ENCODE measurements around the gene CSNK1G2. TPM values are rescaled to one million over a fixed set of nuclear protein-coding genes. Genes with fewer than 3 reads are reported as not detected.

CSNK1G2 gene
- total and polyA plus RNA-seq, 2 donors (not counting 1 experiment from before 2014, with no cell fraction given), result 154 to 288 TPM

- intact Hi-C loops (cut with micrococcal nuclease), result no loop called here
- 96% methylated on average over 17 of the region's 19 CpGs for WGBS (ENCODE audit: insufficient coverage)
- Histone ChIP-seq H2AFZ (ENCODE audit: insufficient read depth, low read depth, low read length, poor library complexity, severe bottlenecking) (no peak overlapping the region), H3K79me2 (ENCODE audit: control insufficient read depth, insufficient read depth, low read length) (peaks cover 100% of the 10 kb centered on the region), H3K4me1 (ENCODE audit: control insufficient read depth in 2 of 2, insufficient read depth in 2 of 2, low read length in 2 of 2) (no peaks in the 10 kb centered on the region), H3K36me3 (replicated peaks in 1 of 2; ENCODE audit: control extremely low read depth in 1 of 2, control insufficient read depth in 1 of 2, extremely low read depth in 1 of 2, insufficient read depth in 2 of 2, low read length in 1 of 2) (peaks cover 1 to 42% of the 10 kb centered on the region in 2 experiments), H3K9ac (ENCODE audit: low read length) (no peak overlapping the region), H3K4me2 (replicated peaks; ENCODE audit: low read depth, low read length, poor library complexity, severe bottlenecking) (no peak overlapping the region), H3K27ac (ENCODE audit: low read length in 2 of 2) (no peak overlapping the region), H3K9me3 (ENCODE audit: control extremely low read depth in 1 of 3, control insufficient read depth in 2 of 3, insufficient read depth in 1 of 3, low read length in 2 of 3) (no peaks in the 10 kb centered on the region), H3K4me3 (ENCODE audit: control extremely low read depth in 1 of 5, extremely low read depth in 1 of 5, insufficient read depth in 1 of 5, low read depth in 2 of 5, low read length in 4 of 5) (no peak overlapping the region), H3K27me3 (replicated peaks in 1 of 4; ENCODE audit: control extremely low read depth in 1 of 4, control insufficient read depth in 3 of 4, insufficient read depth in 4 of 4, low read length in 3 of 4) (no peaks in the 10 kb centered on the region), H4K20me1 (ENCODE audit: control insufficient read depth, insufficient read depth, low read length, poor library complexity, severe bottlenecking) (peaks cover 98% of the 10 kb centered on the region)
- H3K4me1 Mint-ChIP-seq, result peaks cover 27% of the 10 kb centered on the region
- no peak for ATAC-seq (ENCODE audit: low read depth)
- H3K27ac Mint-ChIP-seq, result no peak overlapping the region
- POLR2A ChIA-PET, result interaction anchor here (0.5 to 0.7 kb wide), 3 partner anchors 83 to 432 kb away, joined by 3 to 4 read pairs (median 4); no protein-coding TSS in a partner anchor
- TF ChIP-seq EZH2 (IDR thresholded peaks at IDR 0.05; ENCODE audit: borderline replicate concordance, insufficient read depth, low read depth, low read length, poor library complexity, severe bottlenecking), result no peak
- no peaks in the 10 kb centered on the region for H3K27me3 Mint-ChIP-seq
- no peak for DNase-seq
- H3K4me3 Mint-ChIP-seq, result no peak overlapping the region
- no peaks in the 10 kb centered on the region for H3K9me3 Mint-ChIP-seq (ENCODE audit: insufficient read depth)
- CTCF ChIA-PET, result no interaction called here
These were observed 12.1 kb downstream of the CSNK1G2 start for GRCh38 chr19:1953037-1953436.

- H3K4me3 ChIP-seq (ENCODE audit: control extremely low read depth in 1 of 5, extremely low read depth in 1 of 5, insufficient read depth in 1 of 5, low read depth in 2 of 5, low read length in 4 of 5), result no peak overlapping the region
- peaks cover 98% of the 10 kb centered on the region for H3K79me2 ChIP-seq (ENCODE audit: control insufficient read depth, insufficient read depth, low read length)
- H3K27ac Mint-ChIP-seq, result no peak overlapping the region
- H4K20me1 ChIP-seq (ENCODE audit: control insufficient read depth, insufficient read depth, low read length, poor library complexity, severe bottlenecking), result peaks cover 95% of the 10 kb centered on the region
- 96% methylated on average over 28 of the region's 32 CpGs for WGBS (ENCODE audit: insufficient coverage)
- no peak overlapping the region for H3K4me3 Mint-ChIP-seq
- TF ChIP-seq EZH2 (IDR thresholded peaks at IDR 0.05; ENCODE audit: borderline replicate concordance, insufficient read depth, low read depth, low read length, poor library complexity, severe bottlenecking) (no peak), CTCF (IDR thresholded peaks at IDR 0.05) (no peak)
- H2AFZ ChIP-seq (ENCODE audit: insufficient read depth, low read depth, low read length, poor library complexity, severe bottlenecking), result no peak overlapping the region
- H3K27me3 Mint-ChIP-seq, result no peaks in the 10 kb centered on the region
- peaks cover 25% of the 10 kb centered on the region for H3K4me1 Mint-ChIP-seq
- H3K27me3 ChIP-seq (replicated peaks in 1 of 4; ENCODE audit: control extremely low read depth in 1 of 4, control insufficient read depth in 3 of 4, insufficient read depth in 4 of 4, low read length in 3 of 4), result no peaks in the 10 kb centered on the region
- ATAC-seq (ENCODE audit: low read depth) (no peak), DNase-seq (no peak)
- H3K27ac ChIP-seq (ENCODE audit: low read length in 2 of 2), result no peak overlapping the region
- H3K36me3 ChIP-seq (replicated peaks in 1 of 2; ENCODE audit: control extremely low read depth in 1 of 2, control insufficient read depth in 1 of 2, extremely low read depth in 1 of 2, insufficient read depth in 2 of 2, low read length in 1 of 2), result peaks cover 1 to 40% of the 10 kb centered on the region in 2 experiments
- no peaks in the 10 kb centered on the region for H3K4me1 ChIP-seq (ENCODE audit: control insufficient read depth in 2 of 2, insufficient read depth in 2 of 2, low read length in 2 of 2)
- H3K9me3 Mint-ChIP-seq (ENCODE audit: insufficient read depth), result no peaks in the 10 kb centered on the region
- intact Hi-C loops (cut with micrococcal nuclease), result no loop called here
- no peak overlapping the region for H3K9ac ChIP-seq (ENCODE audit: low read length)
- no peak overlapping the region for H3K4me2 ChIP-seq (replicated peaks; ENCODE audit: low read depth, low read length, poor library complexity, severe bottlenecking)
- no peaks in the 10 kb centered on the region for H3K9me3 ChIP-seq (ENCODE audit: control extremely low read depth in 1 of 3, control insufficient read depth in 2 of 3, insufficient read depth in 1 of 3, low read length in 2 of 3)
- ChIA-PET POLR2A (no interaction called here), CTCF (no interaction called here)
These were observed 12.6 kb downstream of the CSNK1G2 start for GRCh38 chr19:1953441-1954094.
